ENCODE measurements around the gene RAP2C.

The RAP2C gene

DNA sequence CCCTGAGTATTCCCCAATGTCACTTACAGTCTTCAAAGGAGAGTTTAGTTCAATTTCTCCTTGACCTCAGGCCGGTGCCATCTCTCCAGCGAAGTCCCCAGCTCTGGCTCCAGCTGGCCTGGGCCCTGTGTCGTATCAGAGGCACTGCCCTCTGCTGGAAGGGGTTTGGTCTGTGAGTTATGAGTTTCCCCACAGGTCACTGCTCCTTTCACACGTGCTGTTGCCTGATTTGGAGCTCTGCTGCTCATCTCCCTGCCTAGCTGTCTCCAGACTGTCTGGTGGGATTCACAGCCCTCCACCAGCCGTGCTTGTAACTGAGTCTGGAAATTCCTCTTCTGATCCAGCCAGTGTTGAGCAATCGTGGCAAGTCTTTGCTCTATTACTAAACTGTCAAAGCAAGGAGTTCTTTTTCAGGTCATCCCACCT, at the start of gene RAP2C:
Gene RAP2C (minus strand): TSS at position 105 of the 426 bp plus-strand sequence. CDS start 2,179 bp downstream, outside the sequence.
- in situ Hi-C loops (cut with MboI; ENCODE audit: low pct_unique_long_range_greater_than_20kb, low sequenced_read_pairs) = loop anchor here (25.0 kb wide), 2 partner anchors 132 to 382 kb away; no protein-coding TSS in a partner anchor

GRCh38 chrX:132267392-132267791, 48.1 kb upstream of the RAP2C start:
- no peak for DNase-seq
- in situ Hi-C loops (cut with MboI; ENCODE audit: low pct_unique_long_range_greater_than_20kb, low sequenced_read_pairs) = no loop called here

More for the DNA sequence above, at the start of gene RAP2C:
- DNase-seq = peak; percentile 85

- DNase-seq = no peak
Observed at GRCh38 chrX:132266583-132267355, 47.5 kb upstream of the RAP2C start.

GRCh38 chrX:132263127-132263526, 43.9 kb upstream of the RAP2C start:
- no peak for DNase-seq

More at GRCh38 chrX:132266583-132267355, 47.5 kb upstream of the RAP2C start:
- in situ Hi-C loops (cut with MboI; ENCODE audit: low pct_unique_long_range_greater_than_20kb, low sequenced_read_pairs) = no loop called here

DNA sequence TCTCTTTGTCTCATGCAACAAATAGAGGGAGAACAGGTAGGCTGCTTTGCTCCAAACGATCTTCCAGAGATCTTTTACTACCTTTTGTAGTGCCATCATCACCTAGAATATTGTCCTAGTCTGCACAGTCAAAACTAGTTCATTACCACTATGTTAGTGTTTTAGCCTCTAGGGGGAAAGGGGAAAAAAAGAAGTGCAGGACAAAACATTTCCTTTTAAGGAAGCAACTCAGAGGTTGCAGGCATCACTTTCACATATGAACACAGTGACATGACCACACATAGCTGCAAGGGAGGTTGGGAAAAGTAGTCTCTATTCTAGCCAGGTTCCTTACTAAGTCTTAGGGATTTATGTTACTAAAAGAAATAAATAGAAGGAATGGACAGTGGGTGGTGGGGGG, 39.3 kb upstream of the RAP2C start:
- in situ Hi-C loops (cut with MboI; ENCODE audit: low pct_unique_long_range_greater_than_20kb, low sequenced_read_pairs) = no loop called here
- no peak for DNase-seq

More at GRCh38 chrX:132263127-132263526, 43.9 kb upstream of the RAP2C start:
- in situ Hi-C loops (cut with MboI; ENCODE audit: low pct_unique_long_range_greater_than_20kb, low sequenced_read_pairs) = no loop called here

DNA sequence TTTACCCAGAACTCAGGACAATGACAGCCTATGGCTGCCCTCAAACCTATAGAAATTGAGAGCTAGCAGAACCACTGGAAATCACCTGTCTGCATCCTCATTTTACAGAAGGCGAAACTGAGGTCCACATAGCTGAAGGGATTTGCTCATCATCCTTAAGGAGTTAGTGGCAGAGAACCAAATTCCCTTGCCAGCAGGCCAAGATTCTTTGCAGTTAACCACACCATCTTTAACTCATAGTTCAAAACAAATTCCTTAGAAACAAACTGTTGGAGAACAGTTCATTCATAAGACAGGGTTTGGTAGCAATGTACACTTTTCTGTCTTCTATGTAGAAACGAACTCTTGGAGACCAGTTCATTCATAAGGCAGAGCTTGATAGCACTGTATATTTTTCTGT, 37.9 kb upstream of the RAP2C start:
- in situ Hi-C loops (cut with MboI; ENCODE audit: low pct_unique_long_range_greater_than_20kb, low sequenced_read_pairs) = no loop called here
- no peak for DNase-seq

DNA sequence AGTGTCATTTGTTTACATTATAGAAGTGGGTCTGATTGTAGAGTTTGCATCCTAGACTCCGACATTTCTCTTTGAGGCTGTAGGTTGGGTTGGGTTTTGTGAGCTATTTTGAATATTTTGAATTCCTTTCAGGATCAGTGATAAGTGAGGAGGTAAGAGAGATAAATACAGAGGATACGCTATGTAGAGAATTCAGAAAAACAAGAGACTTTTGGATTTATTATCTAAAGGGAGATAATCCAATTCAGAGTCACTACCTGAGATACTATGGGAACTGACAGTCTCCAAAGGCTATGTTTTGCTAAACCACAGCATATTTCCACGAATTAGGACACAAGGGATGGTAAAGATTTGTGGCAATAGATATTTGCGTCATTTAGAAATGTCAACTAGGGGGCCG, 16.9 kb upstream of the RAP2C start:
- DNase-seq = no peak
- in situ Hi-C loops (cut with MboI; ENCODE audit: low pct_unique_long_range_greater_than_20kb, low sequenced_read_pairs) = no loop called here

DNA sequence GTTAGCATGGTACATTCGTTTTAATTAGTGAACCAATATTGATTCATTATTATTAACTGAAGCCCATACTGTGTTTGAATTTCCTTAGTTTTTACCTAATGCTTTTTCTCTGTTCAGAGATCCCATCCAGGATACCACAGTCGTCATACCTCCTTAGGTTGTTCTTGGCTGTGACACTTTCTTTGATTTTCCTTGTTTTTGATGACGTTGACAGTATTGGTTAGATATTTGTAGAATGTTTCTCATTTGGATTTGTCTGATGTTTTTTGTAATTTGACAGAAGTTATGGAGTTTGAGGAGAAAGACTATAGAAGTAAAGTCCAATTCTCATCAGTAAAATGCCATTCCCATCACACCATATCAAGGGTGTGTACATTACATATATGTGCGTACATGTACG, 16.2 kb upstream of the RAP2C start:
- in situ Hi-C loops (cut with MboI; ENCODE audit: low pct_unique_long_range_greater_than_20kb, low sequenced_read_pairs) = no loop called here

DNA sequence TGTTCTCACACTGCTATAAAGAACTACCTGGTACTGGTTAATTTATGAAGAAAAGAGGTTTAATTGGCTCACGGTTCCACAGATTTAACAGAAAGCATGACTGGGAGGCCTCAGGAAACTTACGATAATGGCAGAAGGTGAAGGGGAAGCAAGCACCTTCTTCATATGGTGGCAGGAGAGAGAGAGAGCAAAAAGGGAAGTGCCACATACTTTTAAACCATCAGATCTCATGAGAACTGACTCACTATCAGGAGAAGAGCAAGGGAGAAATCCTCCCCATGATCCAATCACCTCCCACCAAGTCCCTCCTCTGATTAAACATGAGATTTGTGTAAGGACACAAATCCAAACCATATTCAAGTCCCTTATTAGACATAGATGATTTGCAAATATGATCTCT, 12.3 kb upstream of the RAP2C start:
- DNase-seq = peak; percentile 60
- in situ Hi-C loops (cut with MboI; ENCODE audit: low pct_unique_long_range_greater_than_20kb, low sequenced_read_pairs) = no loop called here

More for the DNA sequence above, 16.2 kb upstream of the RAP2C start:
- DNase-seq = no peak

- in situ Hi-C loops (cut with MboI; ENCODE audit: low pct_unique_long_range_greater_than_20kb, low sequenced_read_pairs) = no loop called here
Observed at GRCh38 chrX:132227383-132228112, 8.3 kb upstream of the RAP2C start.

DNA sequence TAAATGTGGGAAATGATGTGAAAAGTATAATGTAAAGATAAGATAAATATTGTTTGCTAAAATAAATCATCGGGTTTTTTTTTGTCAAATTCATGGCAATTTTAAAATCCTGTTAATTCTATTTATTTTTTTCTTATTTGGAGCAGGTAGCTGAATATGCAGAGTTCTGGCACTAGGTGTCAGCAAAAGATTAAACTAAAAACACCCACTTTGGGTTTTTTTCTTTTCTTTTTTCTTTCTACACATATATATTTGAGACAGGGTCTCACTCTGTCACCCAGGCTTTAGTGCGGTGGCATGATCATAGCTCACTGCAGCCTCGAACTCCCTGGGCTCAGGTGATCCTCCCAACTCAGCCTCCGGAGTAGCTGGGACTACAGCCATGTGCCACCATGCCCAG, 6.9 kb upstream of the RAP2C start:
- in situ Hi-C loops (cut with MboI; ENCODE audit: low pct_unique_long_range_greater_than_20kb, low sequenced_read_pairs) = no loop called here
- DNase-seq = peak; percentile 61

More at GRCh38 chrX:132227383-132228112, 8.3 kb upstream of the RAP2C start:
- no peak for DNase-seq

DNA sequence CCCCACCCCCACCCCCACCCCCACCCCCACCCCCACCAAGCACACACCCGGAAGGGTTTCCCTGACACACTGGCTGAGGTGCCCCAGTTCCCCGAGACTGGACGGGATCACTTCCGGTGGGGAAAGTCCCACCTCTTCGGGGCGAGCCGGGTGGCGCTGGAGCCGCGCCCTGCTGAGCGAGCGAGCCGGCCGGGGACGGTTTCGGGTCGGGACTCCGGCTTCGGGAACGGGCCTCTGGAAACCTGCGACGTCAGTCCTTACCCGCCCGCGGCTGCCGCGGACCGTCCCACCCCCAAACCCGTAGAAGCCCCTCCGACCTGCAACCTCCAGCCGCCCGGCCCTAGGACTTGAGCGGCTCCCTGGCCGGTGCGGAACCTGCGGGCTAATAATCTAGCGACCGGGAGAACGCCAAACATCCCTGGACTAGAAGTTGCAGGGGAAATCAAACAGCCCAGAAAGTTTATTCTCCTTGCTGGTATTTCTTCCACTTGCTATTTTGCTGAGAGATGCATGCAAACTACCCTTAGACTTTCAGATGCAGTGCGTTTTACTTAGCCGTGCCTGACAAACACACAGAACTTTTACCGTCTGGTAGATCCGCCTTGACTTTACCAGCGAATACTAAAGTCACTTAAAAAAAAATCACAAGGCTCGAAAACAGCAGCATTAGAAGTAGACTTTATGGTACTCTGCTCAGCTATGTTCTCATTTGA, 991 bp downstream of the RAP2C start:
- peak; percentile 81 for DNase-seq
- in situ Hi-C loops (cut with MboI; ENCODE audit: low pct_unique_long_range_greater_than_20kb, low sequenced_read_pairs) = loop anchor here (25.0 kb wide), 2 partner anchors 131 to 381 kb away; no protein-coding TSS in a partner anchor

DNA sequence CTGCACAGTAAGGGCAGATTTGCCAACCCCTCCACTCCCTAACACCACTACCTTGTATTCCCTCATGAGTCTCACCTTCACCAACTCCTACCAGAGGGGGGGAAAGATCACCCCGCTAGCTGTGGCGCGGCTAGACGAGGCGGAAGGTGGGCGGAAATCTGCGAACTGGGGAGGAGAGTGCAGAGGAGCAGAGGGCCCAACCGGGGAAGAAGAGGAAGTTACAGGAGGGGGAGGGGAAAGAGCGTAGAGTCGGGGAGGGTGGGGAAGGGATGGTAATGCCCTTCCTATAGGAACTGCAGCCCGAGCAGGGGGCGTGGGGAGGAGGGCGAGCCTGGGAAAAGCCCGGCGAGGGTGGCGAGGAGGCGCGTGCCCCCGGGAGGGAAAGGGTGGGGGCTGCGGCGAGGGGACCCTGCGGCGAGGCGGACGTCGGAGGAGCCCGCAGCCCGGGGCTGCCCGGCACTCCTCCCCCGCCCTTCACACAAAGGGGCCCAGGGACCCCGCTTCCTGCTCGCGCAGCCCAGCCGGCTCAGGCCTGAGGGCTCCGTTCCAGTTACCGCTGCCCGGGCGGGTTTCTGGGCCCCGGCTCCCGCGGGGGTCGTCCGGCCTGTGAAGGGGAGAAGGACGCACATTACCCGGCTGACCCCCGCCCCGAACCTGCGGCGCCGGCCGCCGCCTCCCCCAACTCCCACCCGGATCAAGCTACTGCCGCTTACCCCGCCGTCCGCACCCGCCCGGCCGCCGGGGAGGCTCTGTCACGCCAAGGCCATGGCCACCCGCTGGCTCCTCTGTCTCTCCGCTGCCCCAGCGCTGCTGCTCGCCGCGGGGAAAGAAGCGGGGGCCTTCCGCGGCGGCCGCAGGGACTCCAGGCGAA, 1.8 kb downstream of the RAP2C start:
- in situ Hi-C loops (cut with MboI; ENCODE audit: low pct_unique_long_range_greater_than_20kb, low sequenced_read_pairs) = loop anchor here (25.0 kb wide), 2 partner anchors 130 to 380 kb away; no protein-coding TSS in a partner anchor
- DNase-seq = peak; percentile 94

DNA sequence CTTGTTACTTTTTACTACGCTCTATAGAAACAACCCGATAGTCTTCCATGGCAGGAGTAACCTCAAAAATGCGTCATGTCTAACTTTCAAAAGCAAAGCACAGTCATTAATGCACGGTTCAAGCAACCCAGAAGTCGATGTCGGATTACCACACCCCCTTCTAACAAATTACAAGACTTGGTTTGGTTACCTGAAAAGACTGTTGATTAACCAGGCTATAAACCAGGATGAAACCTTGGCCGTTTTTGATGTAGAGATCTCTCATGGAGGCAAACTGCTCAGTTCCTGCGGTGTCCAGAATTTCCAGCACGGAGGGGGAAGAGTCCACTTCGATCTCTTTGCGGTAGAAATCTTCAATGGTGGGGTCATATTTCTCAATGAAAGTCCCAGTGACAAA, 2.4 kb downstream of the RAP2C start:
- in situ Hi-C loops (cut with MboI; ENCODE audit: low pct_unique_long_range_greater_than_20kb, low sequenced_read_pairs) = loop anchor here (25.0 kb wide), 2 partner anchors 130 to 380 kb away; no protein-coding TSS in a partner anchor
- DNase-seq = no peak

- no peak for DNase-seq
- in situ Hi-C loops (cut with MboI; ENCODE audit: low pct_unique_long_range_greater_than_20kb, low sequenced_read_pairs) = loop anchor here (25.0 kb wide), 2 partner anchors 129 to 379 kb away; no protein-coding TSS in a partner anchor
Observed at GRCh38 chrX:132216283-132216682, 3.0 kb downstream of the RAP2C start.

DNA sequence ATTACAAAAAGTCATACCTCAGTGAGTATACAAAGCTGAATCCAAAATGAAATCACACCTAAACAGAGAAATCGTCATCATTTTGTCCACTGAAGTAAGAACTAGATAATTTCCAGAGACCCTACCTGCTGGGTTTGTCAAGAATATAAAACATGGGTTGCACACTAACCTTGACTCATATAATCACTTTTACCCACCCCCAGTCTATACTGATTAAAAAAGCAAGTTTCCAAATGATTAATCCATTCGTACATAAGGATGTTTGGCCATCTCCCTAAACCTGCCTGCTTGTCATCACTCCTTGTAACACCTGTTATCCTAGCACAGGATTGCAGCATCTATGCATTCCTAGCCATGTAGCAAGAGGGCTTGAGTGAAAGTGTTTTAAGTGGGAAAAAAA, 4.7 kb downstream of the RAP2C start:
- in situ Hi-C loops (cut with MboI; ENCODE audit: low pct_unique_long_range_greater_than_20kb, low sequenced_read_pairs) = loop anchor here (25.0 kb wide), 2 partner anchors 127 to 377 kb away; no protein-coding TSS in a partner anchor
- no peak for DNase-seq

GRCh38 chrX:132209527-132209926, 9.7 kb downstream of the RAP2C start:
- in situ Hi-C loops (cut with MboI; ENCODE audit: low pct_unique_long_range_greater_than_20kb, low sequenced_read_pairs) = loop anchor here (25.0 kb wide), 2 partner anchors 122 to 372 kb away; no protein-coding TSS in a partner anchor
- no peak for DNase-seq

DNA sequence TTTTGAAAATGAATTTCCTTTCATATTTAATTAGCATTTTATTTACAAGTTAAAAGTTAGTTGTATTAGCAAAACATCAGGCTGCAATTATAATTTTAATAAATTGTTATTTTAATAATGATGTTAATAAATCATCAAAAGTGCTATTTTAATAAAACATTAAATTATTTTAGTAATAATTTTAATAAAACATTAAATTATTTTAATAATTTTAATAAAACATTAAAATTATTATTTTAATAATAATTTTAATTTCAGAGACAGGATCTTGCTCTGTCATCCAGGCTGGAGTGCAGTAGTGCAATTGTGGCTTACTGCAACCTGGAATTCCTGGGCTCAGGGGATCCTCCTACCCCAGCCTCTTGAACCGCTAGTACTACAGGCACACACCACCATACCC, 10.8 kb downstream of the RAP2C start:
- in situ Hi-C loops (cut with MboI; ENCODE audit: low pct_unique_long_range_greater_than_20kb, low sequenced_read_pairs) = loop anchor here (25.0 kb wide), 2 partner anchors 121 to 371 kb away; no protein-coding TSS in a partner anchor

More for the DNA sequence above, 10.8 kb downstream of the RAP2C start:
- no peak for DNase-seq

Measured in KBM-7 (cell line).